A549 treated with CORT108297 at 1 μM for 4 hours (cell line): ENCODE results near the gene LGR5. TPM values are rescaled to one million over a fixed set of nuclear protein-coding genes. Genes with fewer than 3 reads are reported as not detected.

Experiments
- total RNA-seq: library from RNA; stranded (reverse); fragments of 200-300 nt; extraction: Qiagen RNA extraction; gene quantifications from 5 replicates; pipeline ENCODE4 v1.2.3, GENCODE V29; 2022

Gene LGR5, protein sequence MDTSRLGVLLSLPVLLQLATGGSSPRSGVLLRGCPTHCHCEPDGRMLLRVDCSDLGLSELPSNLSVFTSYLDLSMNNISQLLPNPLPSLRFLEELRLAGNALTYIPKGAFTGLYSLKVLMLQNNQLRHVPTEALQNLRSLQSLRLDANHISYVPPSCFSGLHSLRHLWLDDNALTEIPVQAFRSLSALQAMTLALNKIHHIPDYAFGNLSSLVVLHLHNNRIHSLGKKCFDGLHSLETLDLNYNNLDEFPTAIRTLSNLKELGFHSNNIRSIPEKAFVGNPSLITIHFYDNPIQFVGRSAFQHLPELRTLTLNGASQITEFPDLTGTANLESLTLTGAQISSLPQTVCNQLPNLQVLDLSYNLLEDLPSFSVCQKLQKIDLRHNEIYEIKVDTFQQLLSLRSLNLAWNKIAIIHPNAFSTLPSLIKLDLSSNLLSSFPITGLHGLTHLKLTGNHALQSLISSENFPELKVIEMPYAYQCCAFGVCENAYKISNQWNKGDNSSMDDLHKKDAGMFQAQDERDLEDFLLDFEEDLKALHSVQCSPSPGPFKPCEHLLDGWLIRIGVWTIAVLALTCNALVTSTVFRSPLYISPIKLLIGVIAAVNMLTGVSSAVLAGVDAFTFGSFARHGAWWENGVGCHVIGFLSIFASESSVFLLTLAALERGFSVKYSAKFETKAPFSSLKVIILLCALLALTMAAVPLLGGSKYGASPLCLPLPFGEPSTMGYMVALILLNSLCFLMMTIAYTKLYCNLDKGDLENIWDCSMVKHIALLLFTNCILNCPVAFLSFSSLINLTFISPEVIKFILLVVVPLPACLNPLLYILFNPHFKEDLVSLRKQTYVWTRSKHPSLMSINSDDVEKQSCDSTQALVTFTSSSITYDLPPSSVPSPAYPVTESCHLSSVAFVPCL
- 0.05 TPM in 1 of 5 replicates, not detected in the others for total RNA-seq

DNA sequence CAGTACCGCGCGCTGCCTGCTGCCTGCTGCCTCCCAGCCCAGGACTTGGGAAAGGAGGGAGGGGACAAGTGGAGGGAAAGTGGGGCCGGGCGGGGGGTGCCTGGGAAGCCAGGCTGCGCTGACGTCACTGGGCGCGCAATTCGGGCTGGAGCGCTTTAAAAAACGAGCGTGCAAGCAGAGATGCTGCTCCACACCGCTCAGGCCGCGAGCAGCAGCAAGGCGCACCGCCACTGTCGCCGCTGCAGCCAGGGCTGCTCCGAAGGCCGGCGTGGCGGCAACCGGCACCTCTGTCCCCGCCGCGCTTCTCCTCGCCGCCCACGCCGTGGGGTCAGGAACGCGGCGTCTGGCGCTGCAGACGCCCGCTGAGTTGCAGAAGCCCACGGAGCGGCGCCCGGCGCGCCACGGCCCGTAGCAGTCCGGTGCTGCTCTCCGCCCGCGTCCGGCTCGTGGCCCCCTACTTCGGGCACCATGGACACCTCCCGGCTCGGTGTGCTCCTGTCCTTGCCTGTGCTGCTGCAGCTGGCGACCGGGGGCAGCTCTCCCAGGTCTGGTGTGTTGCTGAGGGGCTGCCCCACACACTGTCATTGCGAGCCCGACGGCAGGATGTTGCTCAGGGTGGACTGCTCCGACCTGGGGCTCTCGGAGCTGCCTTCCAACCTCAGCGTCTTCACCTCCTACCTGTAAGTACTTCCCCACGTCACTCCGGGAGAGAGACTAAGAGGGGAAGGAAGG lies at the start of gene LGR5:
TSS of gene LGR5 (plus strand) at position 186 of the 732 bp plus-strand sequence. CDS start at position 469, 283 bp downstream.

Other genes with a start within 250 kb of the LGR5 start
- gene ZFC3H1, start 224.1 kb downstream of the LGR5 start, total RNA-seq, result 11.9 to 17.4 TPM (median 15.3 TPM) in 5 replicates
- gene THAP2, start 224.5 kb downstream of the LGR5 start, total RNA-seq, result 2.9 to 5.4 TPM (median 5.1 TPM) in 5 replicates
- 30.9 to 37.9 TPM (median 33.3 TPM) in 5 replicates for gene TMEM19, start 246.3 kb downstream of the LGR5 start, total RNA-seq